Measurements from ENCODE around the gene CTIF.
"Not testable (repeated sequence)": the region's sequence is repeated elsewhere in the genome, so short reads cannot be mapped to it uniquely, and the experiment has no call there.

Gene CTIF

DNA sequence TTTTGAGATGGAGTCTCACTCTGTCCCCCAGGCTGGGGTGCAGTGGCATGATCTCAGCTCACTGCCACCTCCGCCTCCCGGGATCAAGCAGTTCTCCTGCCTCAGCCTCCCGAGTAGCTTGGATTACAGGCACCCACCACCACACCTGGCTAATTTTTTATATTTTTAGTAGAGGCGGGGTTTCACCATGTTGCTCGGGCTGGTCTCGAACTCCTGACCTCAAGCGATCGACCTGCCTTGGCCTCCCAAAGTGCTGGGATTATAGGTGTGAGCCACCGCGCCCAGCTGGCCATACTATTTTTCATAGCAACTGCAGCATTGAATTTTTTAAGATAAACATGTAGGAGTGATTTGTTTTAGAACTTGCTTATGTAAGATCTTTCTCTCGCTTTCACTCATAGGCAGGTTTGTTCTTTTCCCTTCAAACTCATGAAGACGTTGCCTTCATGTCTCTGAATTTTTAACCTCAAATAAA lies 273.2 kb downstream of the CTIF start:
- DNase-seq: not testable (repeated sequence)

- no peak for DNase-seq
Observed at GRCh38 chr18:48813321-48813720, 274.5 kb downstream of the CTIF start.

DNA sequence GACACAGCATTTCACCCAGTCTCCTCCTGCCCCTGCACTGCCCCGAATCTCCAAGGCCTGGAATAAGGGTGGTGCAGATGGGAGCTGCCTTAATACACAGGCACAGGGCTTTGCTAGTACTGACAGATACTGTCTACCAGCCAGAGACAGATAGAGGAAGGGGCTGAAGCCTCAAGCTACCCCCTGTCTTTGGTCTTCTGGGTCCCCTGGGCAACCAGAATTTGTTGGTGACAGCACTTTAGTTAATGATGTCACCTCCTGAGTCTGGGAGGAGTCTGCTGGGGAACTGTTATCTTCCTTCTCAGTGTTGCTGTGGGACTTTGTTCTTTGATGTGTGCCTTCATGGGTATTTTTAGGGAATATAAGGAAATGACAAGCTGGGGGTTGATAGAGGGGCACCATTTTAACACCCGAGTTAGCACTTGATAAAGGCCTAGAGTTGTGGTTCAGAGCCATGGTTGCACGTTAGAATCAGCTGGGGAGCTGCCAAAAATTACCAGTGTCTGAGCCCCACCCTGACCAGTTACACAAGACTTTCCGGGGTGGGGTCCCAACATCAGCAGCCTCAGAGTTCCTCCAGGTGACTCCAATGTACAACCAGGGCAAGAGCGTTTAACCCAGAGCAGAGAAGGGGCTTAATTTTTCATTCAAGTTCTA lies 275.1 kb downstream of the CTIF start:
- no peak for DNase-seq

GRCh38 chr18:48814490-48815178 lies 275.8 kb downstream of the CTIF start:
- DNase-seq: no peak

- no peak for DNase-seq
Observed at GRCh38 chr18:48815179-48815515, 276.3 kb downstream of the CTIF start.

- no peak for DNase-seq
Observed at GRCh38 chr18:48815581-48816324, 276.9 kb downstream of the CTIF start.

DNA sequence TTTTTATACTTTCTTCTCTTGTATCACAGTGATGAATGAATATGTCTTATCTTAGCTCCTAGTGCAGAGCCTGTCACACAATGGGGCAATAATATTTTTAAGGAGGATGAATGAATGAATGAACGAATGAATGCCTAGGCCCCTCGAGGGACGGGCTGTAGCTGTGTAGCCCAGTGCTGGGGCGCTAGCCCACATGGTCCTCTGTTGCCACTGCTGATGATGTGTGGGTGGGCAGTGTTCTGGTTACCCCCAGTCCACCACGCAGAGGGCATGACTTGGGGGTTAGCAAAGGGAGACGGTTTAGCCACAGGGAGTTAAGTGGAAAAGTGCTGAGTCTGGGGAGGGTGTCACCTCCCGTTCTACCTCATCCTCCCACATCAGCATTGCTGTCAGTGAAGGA lies 277.7 kb downstream of the CTIF start:
- DNase-seq: no peak

DNA sequence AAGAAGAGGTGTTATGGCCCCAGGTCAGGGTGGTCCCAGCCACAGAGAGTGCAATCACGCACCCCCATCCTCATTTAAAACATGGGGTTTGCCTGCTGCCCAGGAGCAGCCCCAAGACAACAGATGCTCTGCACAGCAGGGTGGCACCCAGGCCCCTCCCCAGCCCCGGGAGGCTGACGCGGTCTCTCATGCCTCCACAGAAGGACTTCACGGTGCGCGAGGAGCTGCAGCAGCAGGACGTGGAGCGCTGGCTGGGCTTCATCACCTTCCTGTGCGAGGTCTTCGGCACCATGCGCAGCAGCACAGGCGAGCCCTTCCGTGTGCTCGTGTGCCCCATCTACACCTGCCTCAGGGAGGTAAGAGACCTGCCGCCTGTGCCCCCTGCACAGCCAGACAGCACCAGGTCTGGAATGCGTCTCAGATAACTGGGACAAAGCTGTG lies 278.2 kb downstream of the CTIF start:
- no peak for DNase-seq

GRCh38 chr18:48818329-48819254 lies 279.8 kb downstream of the CTIF start:
- DNase-seq: no peak

DNA sequence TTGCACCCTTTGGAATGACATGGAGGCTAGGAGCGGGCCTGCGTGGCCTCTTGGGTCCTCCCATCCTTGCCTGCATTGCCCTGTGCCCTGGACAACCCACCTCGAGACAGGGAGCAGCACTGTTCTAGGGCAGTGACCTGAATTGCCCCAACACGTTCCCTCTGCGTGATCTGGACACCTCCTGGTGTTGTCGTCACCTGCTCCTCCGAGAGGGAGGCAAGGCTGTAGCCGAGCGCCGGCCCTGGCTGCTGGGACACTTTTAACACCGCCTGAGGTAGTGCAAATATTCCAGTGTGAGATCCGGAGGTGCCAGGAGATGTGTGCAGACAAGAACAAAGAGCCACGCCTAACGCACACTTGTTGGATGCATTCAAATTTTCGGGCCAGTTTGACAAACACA lies 280.4 kb downstream of the CTIF start:
- no peak for DNase-seq

DNA sequence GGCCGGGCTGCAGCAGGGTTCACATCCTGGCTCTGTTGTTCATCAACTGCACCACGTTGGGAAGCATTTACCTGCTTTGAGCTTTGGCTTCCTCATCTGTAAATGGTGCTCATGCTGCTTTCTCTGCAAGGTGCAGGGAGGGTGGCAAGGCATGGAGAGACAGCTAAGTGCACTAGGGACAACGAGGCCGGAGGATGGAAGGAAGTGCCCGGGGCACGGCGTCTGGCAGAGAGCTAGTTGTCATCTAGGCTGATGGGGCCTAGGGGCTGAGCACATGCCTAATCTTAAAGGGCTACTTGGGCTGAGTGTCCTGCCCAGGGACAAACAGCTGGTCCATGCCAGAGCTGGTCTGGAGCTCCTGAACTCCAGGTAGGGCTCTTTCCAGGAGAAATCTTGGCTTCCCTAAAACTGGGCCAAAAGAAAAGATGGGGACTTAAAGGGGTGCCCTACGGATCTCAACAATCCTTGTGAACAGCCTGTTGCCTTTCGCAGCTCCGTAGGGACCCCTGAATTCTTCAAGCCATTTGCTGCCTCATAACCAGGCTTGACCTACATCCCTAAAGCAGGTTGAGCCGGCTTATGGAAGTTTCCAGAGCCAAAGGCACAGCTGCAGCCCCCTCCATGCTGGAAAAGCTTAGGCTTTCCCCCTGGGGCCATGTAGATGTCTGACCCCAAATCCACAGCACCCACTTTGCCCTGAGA lies 281.1 kb downstream of the CTIF start:
- no peak for DNase-seq

DNA sequence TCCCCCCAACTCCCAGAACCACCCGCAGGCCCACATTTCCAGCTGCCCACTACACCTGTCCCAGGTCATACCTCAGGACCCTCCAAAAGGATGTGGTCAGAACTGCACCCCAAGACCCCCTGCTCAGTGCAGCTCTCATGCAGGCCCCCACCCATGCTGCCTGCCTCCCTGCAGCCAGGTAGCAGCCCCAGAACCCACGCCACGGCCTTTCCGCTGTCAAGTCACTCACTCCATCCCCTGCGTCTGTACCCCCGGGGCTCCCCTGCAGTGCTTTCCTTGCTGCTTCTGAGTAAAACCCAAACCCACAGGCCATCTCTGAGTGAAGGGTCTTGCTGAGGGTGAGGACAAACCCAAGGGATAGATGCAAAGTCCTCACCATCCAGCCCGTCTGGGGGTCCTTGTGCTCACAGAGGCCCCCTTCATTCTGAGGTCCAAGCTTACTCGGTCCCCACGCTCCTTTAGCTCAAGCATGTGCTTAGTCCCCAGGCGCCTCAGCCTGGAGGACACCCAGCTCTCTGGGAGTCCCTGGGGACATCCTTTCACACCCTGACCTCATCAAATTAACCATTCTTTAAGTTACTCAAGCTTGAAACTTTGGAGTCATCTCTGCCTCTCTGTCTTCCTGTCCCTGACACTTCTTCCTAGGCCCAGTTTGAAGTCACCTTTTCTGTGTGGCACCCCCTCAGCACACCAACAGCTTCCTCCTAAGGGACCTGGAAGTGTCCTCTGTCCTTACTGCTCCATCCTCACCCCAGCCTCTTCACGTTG lies 281.8 kb downstream of the CTIF start:
- DNase-seq: no peak

DNA sequence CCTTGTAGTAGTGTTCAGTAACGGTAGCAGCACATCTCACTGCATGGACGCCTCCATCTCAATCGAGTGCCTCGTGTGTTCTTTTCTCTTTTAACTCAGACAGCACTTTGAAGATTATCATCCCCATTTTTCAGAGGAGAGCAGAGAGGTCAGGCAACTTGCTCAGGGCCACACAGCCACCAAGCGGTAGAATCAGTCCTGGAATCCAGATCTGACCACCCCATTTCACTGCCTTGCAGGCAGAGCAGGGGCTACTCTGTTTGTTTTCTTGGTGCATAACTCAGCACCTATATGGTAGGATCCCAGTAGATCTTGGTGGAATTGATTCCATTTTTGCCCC lies 282.4 kb downstream of the CTIF start:
- no peak for DNase-seq

DNA sequence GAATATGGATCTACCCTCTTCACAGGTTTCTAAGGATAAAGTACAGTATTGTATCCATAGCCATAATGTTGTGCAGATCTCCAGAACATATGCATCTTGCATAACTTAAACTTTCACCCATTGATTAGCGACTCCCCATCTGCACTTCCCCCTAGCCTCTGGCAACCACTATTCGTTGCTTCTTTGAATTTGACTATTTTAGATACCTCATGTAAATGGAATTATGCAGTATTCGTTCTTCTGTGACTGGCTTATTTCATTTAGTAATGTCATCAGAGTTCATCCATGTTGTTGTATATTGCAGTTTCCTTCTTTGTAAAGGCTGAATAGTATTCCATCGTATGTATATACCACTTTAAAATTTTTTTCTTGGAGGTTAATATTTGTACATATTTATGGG lies 283.0 kb downstream of the CTIF start:
- no peak for DNase-seq

DNA sequence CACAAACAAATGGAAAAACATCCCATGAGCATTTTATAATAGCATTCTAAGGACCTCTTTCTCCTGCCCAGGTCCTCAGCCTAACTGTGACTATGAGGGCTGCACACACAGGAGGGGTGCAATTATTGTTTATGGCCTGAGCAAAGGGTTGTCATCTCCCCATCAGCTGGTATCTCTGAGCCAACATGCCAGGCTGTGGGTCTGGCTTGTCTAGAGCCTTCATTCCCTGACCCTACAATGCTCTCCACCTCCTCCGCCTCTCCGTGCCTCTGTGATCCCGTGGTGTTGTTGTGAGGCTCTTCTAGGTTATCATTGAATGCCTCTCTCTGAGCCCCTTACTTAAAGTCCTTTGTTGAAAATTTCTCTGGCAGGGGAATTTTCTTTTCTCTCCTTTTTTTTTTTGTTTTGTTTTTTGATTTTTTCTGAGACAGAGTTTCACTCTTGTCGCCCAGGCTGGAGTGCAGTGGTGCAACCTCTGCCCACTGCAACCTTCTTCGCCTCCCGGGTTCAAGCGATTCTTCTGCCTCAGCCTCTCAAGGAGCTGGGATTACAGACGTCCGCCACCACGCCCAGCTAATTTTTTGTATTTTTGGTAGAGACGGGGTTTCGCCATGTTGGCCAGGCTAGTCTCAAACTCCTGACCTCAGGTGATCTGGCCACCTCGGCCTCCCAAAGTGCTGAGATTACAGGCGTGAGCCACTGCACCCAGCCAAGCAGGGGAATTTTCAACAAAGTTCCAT lies 285.6 kb downstream of the CTIF start:
- DNase-seq: no peak

- no peak for DNase-seq
Observed at GRCh38 chr18:48825101-48825745, 286.4 kb downstream of the CTIF start.

GRCh38 chr18:48826271-48826670 lies 287.4 kb downstream of the CTIF start:
- no peak for DNase-seq

DNA sequence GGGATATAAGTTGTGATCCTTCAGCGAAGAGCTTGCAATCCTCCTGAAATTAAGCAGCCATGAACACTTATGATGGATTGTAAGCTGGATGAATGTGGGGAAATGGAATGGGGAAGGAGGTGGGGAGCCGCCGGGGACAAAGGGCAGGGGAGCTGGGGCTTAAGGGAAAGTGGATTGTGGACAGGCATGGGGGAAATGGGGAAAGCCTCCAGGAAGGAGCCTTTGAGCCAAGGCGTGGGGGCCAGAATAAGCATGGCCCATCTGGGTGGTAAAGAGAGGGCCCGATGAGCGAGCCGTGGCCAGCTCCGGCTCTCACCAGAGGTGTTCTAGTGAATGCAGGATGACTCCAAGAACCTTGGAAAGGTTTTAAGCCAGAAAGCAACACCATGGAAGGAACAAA lies 288.0 kb downstream of the CTIF start:
- no peak for DNase-seq

DNA sequence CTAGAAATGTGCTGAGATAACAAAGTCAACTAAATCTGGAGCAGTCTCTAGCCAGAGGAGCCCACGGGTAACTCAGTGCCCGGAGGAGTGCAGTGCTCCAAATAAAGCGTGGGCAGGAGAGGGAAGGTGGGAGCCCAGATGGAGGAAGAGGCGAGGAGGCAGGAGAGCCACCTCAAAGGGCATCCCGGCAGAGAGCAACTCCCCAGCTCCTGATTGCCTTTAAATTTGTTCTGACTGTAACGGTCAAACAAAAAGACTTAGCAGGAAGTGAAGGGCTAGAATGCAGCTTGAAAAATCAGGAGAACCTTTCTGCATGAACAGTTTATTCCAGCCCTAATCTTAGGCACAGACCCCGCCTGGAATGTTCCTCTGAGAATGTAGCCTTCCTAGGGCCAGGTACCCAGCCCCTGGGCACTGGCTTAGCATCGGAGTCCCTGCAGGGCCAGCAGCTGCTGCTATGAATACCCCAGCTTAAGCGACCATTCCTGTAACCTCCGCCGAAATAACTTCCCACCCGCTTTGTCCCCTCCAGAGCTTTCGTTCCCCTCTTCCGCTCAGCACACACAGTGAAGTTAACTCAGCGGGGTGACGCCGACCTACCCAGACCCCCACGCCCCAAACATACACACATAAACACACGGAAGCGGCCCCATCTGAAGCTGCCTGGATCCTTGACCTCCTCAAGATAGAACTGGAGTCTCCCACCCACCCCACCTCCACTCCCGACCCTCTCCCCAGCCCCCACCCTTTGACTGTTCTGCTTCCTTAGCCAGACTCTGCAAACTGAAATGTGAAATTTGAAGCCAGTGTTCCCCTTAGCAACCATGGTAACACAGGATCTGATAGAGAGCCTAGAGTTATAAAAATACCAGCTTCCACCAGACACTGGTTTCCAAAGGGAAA lies 288.7 kb downstream of the CTIF start:
- no peak for DNase-seq

All from activated CD4-positive, alpha-beta T cell treated with anti-CD3 and anti-CD28 coated beads, Interleukin-2, amount 50 U/mL, for 4 hours (primary cell).